B cell (primary cell): Measurements from ENCODE around the gene CHST13. TPM values are rescaled to one million over a fixed set of nuclear protein-coding genes. Genes with fewer than 3 reads are reported as not detected.

Experiments used
- ATAC-seq: fragments of 200-7000 bp; cut with Tn5 transposase; one replicate; pipeline ENCODE4 v1.10.0; 2021; ENCODE audit warnings: low read depth, mild to moderate bottlenecking, moderate number of reproducible peaks, moderate library complexity
- CTCF ChIA-PET: fragments of 350-600 bp; sonication (Branson Sonifier 250); formaldehyde crosslinking; loops from one replicate; lab custom pipeline; 2021; ENCODE audit warnings: antibody characterized with exemption, inconsistent platforms; lab: Charles Lee
- POLR2A ChIA-PET: fragments of 350-600 bp; sonication (Branson Sonifier 250); formaldehyde crosslinking; loops from one replicate; lab custom pipeline; 2021; ENCODE audit warnings: antibody characterized with exemption; lab: Charles Lee
- DNase-seq: peaks from one replicate; pipeline ENCODE4 v3.0.0; 2013
- H2AFZ ChIP-seq: 2 replicates; pipeline ENCODE4 v1.6.1; 2012; ENCODE audit warnings: mild to moderate bottlenecking, low read depth, low read length; ENCODE audit not compliant: insufficient read depth, poor library complexity, severe bottlenecking
- H3K27ac ChIP-seq, 2 donors: 1 replicate in 1 of 2; 2 replicates in 1 of 2; pipeline ENCODE4 v1.5.1; 2012 to 2013; ENCODE audit warnings: low read length in 2 of 2, mild to moderate bottlenecking in 2 of 2, moderate library complexity in 1 of 2
- H3K27me3 ChIP-seq, 4 experiments: fragments of 200-600 bp in 1 of 4; sonication (generic) in 1 of 4; replicated peaks in 1 of 4; 1 replicate in 2 of 4; 2 replicates in 2 of 4; pipeline versions ENCODE4 v1.6.1 to v1.7.0; 2013 to 2016; ENCODE audit warnings: low read length in 3 of 4, mild to moderate bottlenecking in 2 of 4, mixed read lengths in 1 of 4, moderate library complexity in 1 of 4; ENCODE audit not compliant: insufficient read depth in 4 of 4, control insufficient read depth in 3 of 4; ENCODE audit errors: control extremely low read depth in 1 of 4
- H3K36me3 ChIP-seq, 2 experiments: replicated peaks in 1 of 2; 1 replicate in 1 of 2; 2 replicates in 1 of 2; pipeline versions ENCODE4 v1.6.1 to v1.7.1; 2013; ENCODE audit warnings: low read length in 1 of 2; ENCODE audit not compliant: insufficient read depth in 2 of 2, control insufficient read depth in 1 of 2; ENCODE audit errors: control extremely low read depth in 1 of 2, extremely low read depth in 1 of 2
- H3K4me1 ChIP-seq, 2 donors: fragments of 200-600 bp in 1 of 2; sonication (generic) in 1 of 2; 1 replicate in 1 of 2; 2 replicates in 1 of 2; pipeline versions ENCODE4 v1.5.1 to v1.6.1; 2013 to 2017; ENCODE audit warnings: low read length in 2 of 2; ENCODE audit not compliant: control insufficient read depth in 2 of 2, insufficient read depth in 2 of 2
- H3K4me2 ChIP-seq: replicated peaks from 2 replicates; pipeline ENCODE3; 2012; ENCODE audit warnings: mild to moderate bottlenecking, low read depth, low read length; ENCODE audit not compliant: poor library complexity, severe bottlenecking
- H3K4me3 ChIP-seq, 5 experiments: fragments of 200-600 bp in 1 of 5; sonication (generic) in 1 of 5; 1 replicate in 3 of 5; 2 replicates in 2 of 5; pipeline versions ENCODE4 v1.5.1 to v1.7.0; 2011 to 2016; ENCODE audit warnings: low read length in 4 of 5, mild to moderate bottlenecking in 4 of 5, low read depth in 2 of 5, control low read depth in 1 of 5, moderate library complexity in 1 of 5; ENCODE audit not compliant: insufficient read depth in 1 of 5; ENCODE audit errors: control extremely low read depth in 1 of 5, extremely low read depth in 1 of 5
- H3K79me2 ChIP-seq: fragments of 200-600 bp; sonication (generic); one replicate; pipeline ENCODE4 v1.6.0; 2016; ENCODE audit warnings: low read length; ENCODE audit not compliant: control insufficient read depth, insufficient read depth
- H3K9ac ChIP-seq: fragments of 200-600 bp; sonication (generic); 2 replicates; pipeline ENCODE4 v1.6.1; 2017; ENCODE audit warnings: mild to moderate bottlenecking, low read length, moderate library complexity
- H3K9me3 ChIP-seq, 3 donors: one replicate each; pipeline versions ENCODE4 v1.6.1 to v1.7.1; 2013; ENCODE audit warnings: low read length in 2 of 3; ENCODE audit not compliant: control insufficient read depth in 2 of 3, insufficient read depth in 1 of 3; ENCODE audit errors: control extremely low read depth in 1 of 3
- H4K20me1 ChIP-seq: 2 replicates; pipeline ENCODE4 v1.6.0; 2012; ENCODE audit warnings: mild to moderate bottlenecking, low read length; ENCODE audit not compliant: insufficient read depth, control insufficient read depth, poor library complexity, severe bottlenecking
- H3K27ac Mint-ChIP-seq: one replicate; pipeline ENCODE4 v1.8.0; 2021; ENCODE audit warnings: mixed read lengths
- H3K27me3 Mint-ChIP-seq: one replicate; pipeline ENCODE4 v1.8.0; 2021; ENCODE audit warnings: mixed read lengths
- H3K4me1 Mint-ChIP-seq: one replicate; pipeline ENCODE4 v1.8.0; 2021; ENCODE audit warnings: mixed read lengths
- H3K4me3 Mint-ChIP-seq: one replicate; pipeline ENCODE4 v1.8.0; 2021; ENCODE audit warnings: mixed read lengths
- H3K9me3 Mint-ChIP-seq: one replicate; pipeline ENCODE4 v1.8.0; 2022; ENCODE audit warnings: mixed read lengths; ENCODE audit not compliant: insufficient read depth
- EZH2 ChIP-seq: IDR thresholded peaks from 2 replicates; pipeline ENCODE4 v1.6.1; 2012; ENCODE audit warnings: borderline replicate concordance, low read depth, mild to moderate bottlenecking, moderate library complexity, low read length; ENCODE audit not compliant: insufficient read depth, poor library complexity, severe bottlenecking
- WGBS: methylation state at CpG from one replicate; pipeline ENCODE4 v1.1.5; 2013; ENCODE audit warnings: missing lambda C conversion rate; ENCODE audit not compliant: insufficient coverage; 5-methylcytosine and 5-hydroxymethylcytosine counted together
- intact Hi-C: fragments of 100-400 bp; cut with micrococcal nuclease; formaldehyde crosslinking; loops from one replicate; pipeline ENCODE4 v1.10.0; 2022
- polyA plus RNA-seq: library from polyadenylated mRNA; depleted of rRNA; stranded (reverse); fragments of >200 nt; gene quantifications from 2 replicates; pipeline ENCODE4 v1.2.3, GENCODE V29; 2012
- total RNA-seq, 2 donors: library from RNA; stranded (reverse); fragments of 120-200 nt in 1 of 2; gene quantifications; 1 replicate in 1 of 2; 2 replicates in 1 of 2; pipeline versions ENCODE4 v1.2.3 to v1.2.4, GENCODE V29; 2013 to 2022
- TF ChIP-seq, protein P1 (sequence below): fragments of 200-600 bp; IDR thresholded peaks from one replicate; pipeline ENCODE4 v1.8.0; 2022; ENCODE audit warnings: antibody characterized with exemption, mild to moderate bottlenecking

Gene CHST13
- total and polyA plus RNA-seq, 2 donors (not counting 1 experiment from before 2014, with no cell fraction given), result 0.07 TPM; not detected in 1

DNA sequence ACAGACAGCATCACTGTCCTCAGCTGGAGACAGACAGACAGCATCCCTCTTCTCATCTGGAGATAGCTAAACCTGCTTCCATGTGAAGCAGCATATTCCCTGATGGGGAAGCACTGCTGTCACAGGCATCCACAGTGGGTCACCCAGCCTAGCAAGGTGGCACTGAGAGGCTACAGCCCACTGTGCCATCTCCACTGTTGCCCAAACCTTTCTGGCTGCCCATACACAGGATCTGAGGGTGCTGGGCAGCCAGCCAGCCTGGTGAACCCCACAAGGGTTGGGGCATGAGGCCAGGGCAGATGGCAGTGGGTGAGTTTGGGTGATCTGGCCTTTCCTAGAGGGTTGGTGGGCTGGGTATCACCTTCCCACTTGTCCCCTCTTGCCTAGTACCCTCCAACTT, 11.7 kb downstream of the CHST13 start:
- Mint-ChIP-seq H3K4me3 (no peak overlapping the region), H3K27ac (no peak overlapping the region), H3K27me3 (peaks cover 8% of the 10 kb centered on the region), H3K4me1 (no peaks in the 10 kb centered on the region), H3K9me3 (no peaks in the 10 kb centered on the region)
- no peak overlapping the region for H3K4me3 ChIP-seq
- H3K9me3 ChIP-seq, result no peaks in the 10 kb centered on the region
- H3K4me2 ChIP-seq, result no peak overlapping the region
- ChIA-PET POLR2A (no interaction called here), CTCF (no interaction called here)
- intact Hi-C loops, result no loop called here
- H3K79me2 ChIP-seq, result no peaks in the 10 kb centered on the region
- H4K20me1 ChIP-seq, result no peaks in the 10 kb centered on the region
- ATAC-seq, result no peak
- DNase-seq, result no peak
- no peak for TF ChIP-seq EZH2
- TF ChIP-seq, protein P1, sequence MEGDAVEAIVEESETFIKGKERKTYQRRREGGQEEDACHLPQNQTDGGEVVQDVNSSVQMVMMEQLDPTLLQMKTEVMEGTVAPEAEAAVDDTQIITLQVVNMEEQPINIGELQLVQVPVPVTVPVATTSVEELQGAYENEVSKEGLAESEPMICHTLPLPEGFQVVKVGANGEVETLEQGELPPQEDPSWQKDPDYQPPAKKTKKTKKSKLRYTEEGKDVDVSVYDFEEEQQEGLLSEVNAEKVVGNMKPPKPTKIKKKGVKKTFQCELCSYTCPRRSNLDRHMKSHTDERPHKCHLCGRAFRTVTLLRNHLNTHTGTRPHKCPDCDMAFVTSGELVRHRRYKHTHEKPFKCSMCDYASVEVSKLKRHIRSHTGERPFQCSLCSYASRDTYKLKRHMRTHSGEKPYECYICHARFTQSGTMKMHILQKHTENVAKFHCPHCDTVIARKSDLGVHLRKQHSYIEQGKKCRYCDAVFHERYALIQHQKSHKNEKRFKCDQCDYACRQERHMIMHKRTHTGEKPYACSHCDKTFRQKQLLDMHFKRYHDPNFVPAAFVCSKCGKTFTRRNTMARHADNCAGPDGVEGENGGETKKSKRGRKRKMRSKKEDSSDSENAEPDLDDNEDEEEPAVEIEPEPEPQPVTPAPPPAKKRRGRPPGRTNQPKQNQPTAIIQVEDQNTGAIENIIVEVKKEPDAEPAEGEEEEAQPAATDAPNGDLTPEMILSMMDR, result no peak
- H3K36me3 ChIP-seq, result no peaks in the 10 kb centered on the region
- H3K9ac ChIP-seq, result no peak overlapping the region
- peaks cover 0 to 6% (median 0%) of the 10 kb centered on the region in 4 experiments for H3K27me3 ChIP-seq
- H3K4me1 ChIP-seq, result peaks cover 0 to under 1% of the 10 kb centered on the region in 2 donors
- no peak overlapping the region for H2AFZ ChIP-seq
- no peak overlapping the region for H3K27ac ChIP-seq

GRCh38 chr3:126536126-126536525, 12.2 kb downstream of the CHST13 start:
- Mint-ChIP-seq H3K4me3 (no peak overlapping the region), H3K27ac (no peak overlapping the region), H3K27me3 (peaks cover 11% of the 10 kb centered on the region), H3K4me1 (no peaks in the 10 kb centered on the region), H3K9me3 (no peaks in the 10 kb centered on the region)
- Histone ChIP-seq H4K20me1 (no peaks in the 10 kb centered on the region), H3K36me3 (no peaks in the 10 kb centered on the region), H3K9me3 (peaks cover 0 to 2% (median 0%) of the 10 kb centered on the region in 3 donors), H3K27me3 (peaks cover 0 to 4% (median 0%) of the 10 kb centered on the region in 4 experiments), H3K4me3 (no peak overlapping the region), H3K79me2 (no peaks in the 10 kb centered on the region), H3K4me1 (peaks cover 0 to 5% of the 10 kb centered on the region in 2 donors), H2AFZ (no peak overlapping the region), H3K27ac (no peak overlapping the region), H3K9ac (no peak overlapping the region), H3K4me2 (no peak overlapping the region)
- POLR2A ChIA-PET, result no interaction called here
- CTCF ChIA-PET, result no interaction called here
- WGBS, result no CpG with 5 or more reads among the region's 3 CpGs
- ATAC-seq (no peak), DNase-seq (no peak)
- TF ChIP-seq EZH2, result no peak
- TF ChIP-seq, protein P1, result no peak
- intact Hi-C loops, result no loop called here
